CD8-positive, alpha-beta memory T cell (primary cell): Measurements from ENCODE around the gene SLC25A34. TPM values are rescaled to one million over a fixed set of nuclear protein-coding genes. Genes with fewer than 3 reads are reported as not detected.

Source experiments
- CTCF ChIA-PET: fragments of 350-600 bp; sonication (Branson Sonifier 250); formaldehyde crosslinking; loops from one replicate; lab custom pipeline; 2021; ENCODE audit warnings: antibody characterized with exemption; lab: Charles Lee
- POLR2A ChIA-PET: fragments of 350-600 bp; sonication (Branson Sonifier 250); formaldehyde crosslinking; loops from one replicate; lab custom pipeline; 2021; ENCODE audit warnings: antibody characterized with exemption; lab: Charles Lee
- DNase-seq, 5 donors: peaks; one replicate each; pipeline versions ENCODE4 v3.0.0 to v3.0.0-alpha.2; 2020 to 2022; ENCODE audit warnings: mixed read lengths in 1 of 5
- H3K27ac ChIP-seq: one replicate; pipeline ENCODE4 v1.7.0; 2013; ENCODE audit warnings: low read depth, mild to moderate bottlenecking, low read length, moderate library complexity
- H3K27me3 ChIP-seq: 2 replicates; pipeline ENCODE4 v1.7.0; 2013; ENCODE audit warnings: low read length, mild to moderate bottlenecking; ENCODE audit not compliant: insufficient read depth, poor library complexity, severe bottlenecking
- H3K36me3 ChIP-seq: 2 replicates; pipeline ENCODE4 v1.7.0; 2013; ENCODE audit warnings: mild to moderate bottlenecking, low read length, moderate library complexity; ENCODE audit not compliant: insufficient read depth
- H3K4me1 ChIP-seq: 2 replicates; pipeline ENCODE4 v1.7.0; 2013; ENCODE audit warnings: mild to moderate bottlenecking, low read length, moderate library complexity; ENCODE audit not compliant: insufficient read depth
- H3K4me3 ChIP-seq: 2 replicates; pipeline ENCODE4 v1.7.0; 2013; ENCODE audit warnings: mild to moderate bottlenecking, low read length
- H3K9me3 ChIP-seq: 2 replicates; pipeline ENCODE4 v1.7.0; 2013; ENCODE audit warnings: mild to moderate bottlenecking, low read length
- H3K27ac Mint-ChIP-seq, 8 donors: one replicate each; pipeline ENCODE4 v1.8.0; 2020 to 2021; ENCODE audit warnings: mixed read lengths in 8 of 8, mild to moderate bottlenecking in 6 of 8, inconsistent platforms in 3 of 8, moderate library complexity in 3 of 8
- H3K27me3 Mint-ChIP-seq, 2 donors: one replicate each; pipeline ENCODE4 v1.8.0; 2020 to 2021; ENCODE audit warnings: mixed read lengths in 2 of 2, mild to moderate bottlenecking in 1 of 2, moderate library complexity in 1 of 2
- H3K36me3 Mint-ChIP-seq, 3 donors: one replicate each; pipeline ENCODE4 v1.8.0; 2020 to 2021; ENCODE audit warnings: mixed read lengths in 3 of 3, inconsistent platforms in 1 of 3, mild to moderate bottlenecking in 1 of 3
- H3K4me1 Mint-ChIP-seq, 3 donors: one replicate each; pipeline ENCODE4 v1.8.0; 2020 to 2021; ENCODE audit warnings: mixed read lengths in 3 of 3, inconsistent platforms in 1 of 3, mild to moderate bottlenecking in 1 of 3
- H3K4me3 Mint-ChIP-seq, 7 donors: one replicate each; pipeline ENCODE4 v1.8.0; 2020 to 2021; ENCODE audit warnings: mixed read lengths in 7 of 7, mild to moderate bottlenecking in 6 of 7, moderate library complexity in 4 of 7, inconsistent platforms in 2 of 7
- H3K9me3 Mint-ChIP-seq, 5 donors: one replicate each; pipeline ENCODE4 v1.8.0; 2020 to 2022; ENCODE audit warnings: mixed read lengths in 5 of 5, mild to moderate bottlenecking in 3 of 5, moderate library complexity in 2 of 5, inconsistent platforms in 1 of 5
- polyA plus RNA-seq: library from polyadenylated mRNA; unstranded; fragments of 300-500 nt; fragmentation: Illumina TruSeq; gene quantifications from one replicate; pipeline ENCODE4 v1.2.3, GENCODE V29; 2021
- total RNA-seq, 2 experiments: library from RNA; stranded (reverse); gene quantifications; one replicate each; pipeline ENCODE4 v1.2.3, GENCODE V29; 2021

SLC25A34 gene
- total and polyA plus RNA-seq, 3 experiments from 2014 or later = 0.15 to 0.94 (median 0.93) TPM

GRCh38 chr1:15758953-15759661, 23.0 kb downstream of the SLC25A34 start:
- Histone ChIP-seq H3K4me3 (no peak overlapping the region), H3K27me3 (peaks cover 24% of the 10 kb centered on the region), H3K36me3 (no peaks in the 10 kb centered on the region), H3K27ac (no peak overlapping the region), H3K9me3 (no peaks in the 10 kb centered on the region), H3K4me1 (peaks cover 10% of the 10 kb centered on the region)
- ChIA-PET POLR2A (no interaction called here), CTCF (no interaction called here)
- Mint-ChIP-seq H3K27ac (no peak overlapping the region), H3K4me3 (peak overlapping the region in 6 of 7 donors; percentile 23 to 81 (median 26)), H3K9me3 (peaks cover 0 to 5% (median 0%) of the 10 kb centered on the region in 5 donors), H3K4me1 (peaks cover 5 to 24% (median 12%) of the 10 kb centered on the region in 3 donors), H3K27me3 (peaks cover 35 to 59% of the 10 kb centered on the region in 2 donors), H3K36me3 (peaks cover 0 to 10% (median 0%) of the 10 kb centered on the region in 3 donors)
- no peak for DNase-seq

GRCh38 chr1:15760520-15761211, 24.6 kb downstream of the SLC25A34 start:
- ChIA-PET CTCF (no interaction called here), POLR2A (no interaction called here)
- no peak for DNase-seq
- Histone ChIP-seq H3K4me3 (no peak overlapping the region), H3K27me3 (peaks cover 24% of the 10 kb centered on the region), H3K4me1 (peaks cover 10% of the 10 kb centered on the region), H3K9me3 (no peaks in the 10 kb centered on the region), H3K27ac (no peak overlapping the region), H3K36me3 (no peaks in the 10 kb centered on the region)
- Mint-ChIP-seq H3K27me3 (peaks cover 35 to 62% of the 10 kb centered on the region in 2 donors), H3K36me3 (peaks cover 0 to 4% (median 0%) of the 10 kb centered on the region in 3 donors), H3K27ac (no peak overlapping the region), H3K9me3 (no peaks in the 10 kb centered on the region), H3K4me3 (no peak overlapping the region), H3K4me1 (peaks cover 5 to 24% (median 12%) of the 10 kb centered on the region in 3 donors)

- Histone ChIP-seq H3K36me3 (no peaks in the 10 kb centered on the region), H3K9me3 (no peaks in the 10 kb centered on the region), H3K27me3 (peaks cover 19% of the 10 kb centered on the region), H3K4me1 (peaks cover 5% of the 10 kb centered on the region), H3K4me3 (no peak overlapping the region), H3K27ac (no peak overlapping the region)
- POLR2A ChIA-PET = no interaction called here
- no peak for DNase-seq
- Mint-ChIP-seq H3K4me3 (no peak overlapping the region), H3K4me1 (peaks cover 0 to 19% (median 8%) of the 10 kb centered on the region in 3 donors), H3K9me3 (no peaks in the 10 kb centered on the region), H3K27me3 (peaks cover 36 to 57% of the 10 kb centered on the region in 2 donors), H3K36me3 (no peaks in the 10 kb centered on the region), H3K27ac (no peak overlapping the region)
- CTCF ChIA-PET = no interaction called here
Observed at GRCh38 chr1:15761366-15762128, 25.5 kb downstream of the SLC25A34 start.

GRCh38 chr1:15762546-15762945, 26.5 kb downstream of the SLC25A34 start:
- H3K4me3 Mint-ChIP-seq = no peak overlapping the region
- no peaks in the 10 kb centered on the region for H3K36me3 ChIP-seq
- H3K27ac ChIP-seq = no peak overlapping the region
- H3K4me1 ChIP-seq = no peaks in the 10 kb centered on the region
- no peaks in the 10 kb centered on the region for H3K9me3 Mint-ChIP-seq
- no peak overlapping the region for H3K4me3 ChIP-seq
- peak overlapping the region in 1 of 8 donors; percentile 88 for H3K27ac Mint-ChIP-seq
- DNase-seq = no peak
- H3K36me3 Mint-ChIP-seq = no peaks in the 10 kb centered on the region
- ChIA-PET CTCF (interaction anchor here (0.6 kb wide), 1 partner anchor 819 kb away, joined by 3 read pairs; no protein-coding TSS in a partner anchor), POLR2A (no interaction called here)
- H3K9me3 ChIP-seq = no peaks in the 10 kb centered on the region
- peaks cover 12% of the 10 kb centered on the region for H3K27me3 ChIP-seq
- peaks cover 30 to 48% of the 10 kb centered on the region in 2 donors for H3K27me3 Mint-ChIP-seq
- H3K4me1 Mint-ChIP-seq = peaks cover 0 to 10% (median 5%) of the 10 kb centered on the region in 3 donors

- H3K36me3 Mint-ChIP-seq = no peaks in the 10 kb centered on the region
- Histone ChIP-seq H3K9me3 (no peaks in the 10 kb centered on the region), H3K27me3 (peaks cover 3% of the 10 kb centered on the region), H3K27ac (no peak overlapping the region), H3K4me1 (no peaks in the 10 kb centered on the region), H3K4me3 (no peak overlapping the region), H3K36me3 (no peaks in the 10 kb centered on the region)
- peaks cover 26 to 46% of the 10 kb centered on the region in 2 donors for H3K27me3 Mint-ChIP-seq
- H3K4me3 Mint-ChIP-seq = no peak overlapping the region
- ChIA-PET CTCF (no interaction called here), POLR2A (no interaction called here)
- H3K4me1 Mint-ChIP-seq = peaks cover 0 to 4% (median 1%) of the 10 kb centered on the region in 3 donors
- peak overlapping the region in 1 of 8 donors; percentile 2 for H3K27ac Mint-ChIP-seq
- DNase-seq = no peak
- H3K9me3 Mint-ChIP-seq = no peaks in the 10 kb centered on the region
Observed at GRCh38 chr1:15764269-15764764, 28.3 kb downstream of the SLC25A34 start.

GRCh38 chr1:15764890-15765289, 28.8 kb downstream of the SLC25A34 start:
- no peaks in the 10 kb centered on the region for H3K9me3 Mint-ChIP-seq
- H3K4me1 ChIP-seq = no peaks in the 10 kb centered on the region
- no peak overlapping the region for H3K27ac Mint-ChIP-seq
- no peak overlapping the region for H3K27ac ChIP-seq
- no peaks in the 10 kb centered on the region for H3K9me3 ChIP-seq
- no peak overlapping the region for H3K4me3 ChIP-seq
- no peaks in the 10 kb centered on the region for H3K4me1 Mint-ChIP-seq
- no peaks in the 10 kb centered on the region for H3K27me3 ChIP-seq
- H3K4me3 Mint-ChIP-seq = no peak overlapping the region
- H3K36me3 Mint-ChIP-seq = no peaks in the 10 kb centered on the region
- no peak for DNase-seq
- H3K36me3 ChIP-seq = no peaks in the 10 kb centered on the region
- H3K27me3 Mint-ChIP-seq = peaks cover 22 to 41% of the 10 kb centered on the region in 2 donors
- CTCF ChIA-PET = no interaction called here
- POLR2A ChIA-PET = no interaction called here

- Mint-ChIP-seq H3K4me1 (no peaks in the 10 kb centered on the region), H3K9me3 (no peaks in the 10 kb centered on the region), H3K27ac (no peak overlapping the region), H3K4me3 (no peak overlapping the region), H3K36me3 (no peaks in the 10 kb centered on the region), H3K27me3 (peaks cover 23 to 41% of the 10 kb centered on the region in 2 donors)
- H3K4me1 ChIP-seq = no peaks in the 10 kb centered on the region
- ChIA-PET CTCF (interaction anchor here (0.9 kb wide), 1 partner anchor 26 kb away, joined by 3 read pairs; no protein-coding TSS in a partner anchor), POLR2A (no interaction called here)
- no peak overlapping the region for H3K27ac ChIP-seq
- no peaks in the 10 kb centered on the region for H3K27me3 ChIP-seq
- no peaks in the 10 kb centered on the region for H3K9me3 ChIP-seq
- DNase-seq = no peak
- H3K36me3 ChIP-seq = no peaks in the 10 kb centered on the region
- no peak overlapping the region for H3K4me3 ChIP-seq
Observed at GRCh38 chr1:15765495-15766194, 29.6 kb downstream of the SLC25A34 start.
